ENCODE data around the gene EXOC6B. TPM values are rescaled to one million over a fixed set of nuclear protein-coding genes. Genes with fewer than 3 reads are reported as not detected.

EXOC6B gene
- total and polyA plus RNA-seq, 2 experiments from 2014 or later, result 8.9 to 18.3 TPM

- H4K20me1 ChIP-seq (ENCODE audit: insufficient read depth), result no peaks in the 10 kb centered on the region
- H3K9ac ChIP-seq, result no peak overlapping the region
- TF ChIP-seq EZH2 (IDR thresholded peaks at IDR 0.05; ENCODE audit: insufficient read depth, poor library complexity, severe bottlenecking), result no peak
- TF ChIP-seq EZH2phosphoT487 (IDR thresholded peaks at IDR 0.05; ENCODE audit: insufficient read depth, low read depth), result no peak
- no peak overlapping the region for H3K27ac ChIP-seq
- H2AFZ ChIP-seq, result no peak overlapping the region
- H3K4me2 ChIP-seq (ENCODE audit: unreplicated experiment), result no peak overlapping the region
- no peak for DNase-seq
- H3K36me3 ChIP-seq (ENCODE audit: low read depth), result no peaks in the 10 kb centered on the region
- 93 to 94% methylated on average over 1 of the region's 1 CpG for WGBS, 2 experiments (ENCODE audit: low coverage in 1 of 2, low lambda C conversion rate in 2 of 2, missing lambda C conversion rate in 2 of 2)
- H3K4me3 ChIP-seq, result no peak overlapping the region
- H3K79me2 ChIP-seq (ENCODE audit: insufficient read depth), result no peaks in the 10 kb centered on the region
- peaks cover 9% of the 10 kb centered on the region; the same call in 1 of the 2 replicates for H3F3A ChIP-seq (ENCODE audit: insufficient read depth)
- peaks cover 14% of the 10 kb centered on the region for H3K4me1 ChIP-seq (ENCODE audit: insufficient read depth)
- no peaks in the 10 kb centered on the region for H3K27me3 ChIP-seq (replicated peaks; ENCODE audit: insufficient read depth)
- in situ Hi-C loops (cut with MboI), result no loop called here
- no peaks in the 10 kb centered on the region for H3K9me3 ChIP-seq (ENCODE audit: low read depth)
- H3K9me2 ChIP-seq (ENCODE audit: insufficient read depth), result no peaks in the 10 kb centered on the region
Measured at GRCh38 chr2:72271276-72271614, 554.6 kb downstream of the EXOC6B start.

DNA sequence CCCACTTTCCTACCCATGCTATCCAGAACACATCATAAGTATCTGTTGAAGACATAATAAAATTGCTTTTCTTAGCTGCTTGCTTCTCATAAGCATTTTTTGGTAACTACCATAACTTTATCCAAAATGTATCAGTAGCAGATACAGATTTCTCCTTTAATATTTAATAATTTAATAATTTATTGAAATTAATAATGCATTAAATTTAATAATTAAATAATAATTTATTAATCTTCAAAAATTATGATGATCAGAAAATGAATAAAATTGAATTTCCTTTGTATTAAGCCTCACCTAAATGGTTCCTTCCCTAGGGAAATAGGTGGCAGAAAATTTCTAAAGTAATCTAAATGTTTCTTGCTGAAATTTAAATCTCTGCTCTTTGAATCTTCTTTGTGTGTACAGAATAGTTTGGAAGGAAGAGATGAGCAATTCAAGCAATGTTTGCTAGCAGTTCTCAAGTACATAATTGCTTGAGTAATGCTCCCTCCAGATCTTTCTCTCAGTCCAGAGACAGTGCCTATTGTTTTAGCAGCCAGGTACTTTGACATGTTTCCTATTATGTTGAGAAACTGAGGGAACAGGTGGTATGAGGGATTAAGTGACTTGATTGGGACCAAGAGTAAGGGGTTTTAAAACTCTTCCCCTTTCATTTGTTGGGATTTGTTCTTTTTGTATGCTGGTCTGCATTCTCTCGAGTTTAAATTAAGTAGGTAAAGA lies 555.1 kb downstream of the EXOC6B start:
- WGBS, 2 experiments (ENCODE audit: low coverage in 1 of 2, low lambda C conversion rate in 2 of 2, missing lambda C conversion rate in 2 of 2), result 45 to 55% methylated on average over 1 of the region's 1 CpG
- H3K4me3 ChIP-seq, result no peak overlapping the region
- H3K79me2 ChIP-seq (ENCODE audit: insufficient read depth), result no peaks in the 10 kb centered on the region
- H3K27me3 ChIP-seq (replicated peaks; ENCODE audit: insufficient read depth), result no peaks in the 10 kb centered on the region
- in situ Hi-C loops (cut with MboI), result no loop called here
- H3K4me2 ChIP-seq (ENCODE audit: unreplicated experiment), result no peak overlapping the region
- DNase-seq, result no peak
- no peak overlapping the region for H3K27ac ChIP-seq
- no peaks in the 10 kb centered on the region for H4K20me1 ChIP-seq (ENCODE audit: insufficient read depth)
- peaks cover 8% of the 10 kb centered on the region for H3K4me1 ChIP-seq (ENCODE audit: insufficient read depth)
- H2AFZ ChIP-seq, result no peak overlapping the region
- H3K9me3 ChIP-seq (ENCODE audit: low read depth), result no peaks in the 10 kb centered on the region
- no peaks in the 10 kb centered on the region for H3K9me2 ChIP-seq (ENCODE audit: insufficient read depth)
- H3F3A ChIP-seq (ENCODE audit: insufficient read depth), result peaks cover 4% of the 10 kb centered on the region; the same call in 1 of the 2 replicates
- H3K36me3 ChIP-seq (ENCODE audit: low read depth), result no peaks in the 10 kb centered on the region
- no peak overlapping the region for H3K9ac ChIP-seq
- no peak for TF ChIP-seq EZH2phosphoT487 (IDR thresholded peaks at IDR 0.05; ENCODE audit: insufficient read depth, low read depth)
- TF ChIP-seq EZH2 (IDR thresholded peaks at IDR 0.05; ENCODE audit: insufficient read depth, poor library complexity, severe bottlenecking), result no peak

DNA sequence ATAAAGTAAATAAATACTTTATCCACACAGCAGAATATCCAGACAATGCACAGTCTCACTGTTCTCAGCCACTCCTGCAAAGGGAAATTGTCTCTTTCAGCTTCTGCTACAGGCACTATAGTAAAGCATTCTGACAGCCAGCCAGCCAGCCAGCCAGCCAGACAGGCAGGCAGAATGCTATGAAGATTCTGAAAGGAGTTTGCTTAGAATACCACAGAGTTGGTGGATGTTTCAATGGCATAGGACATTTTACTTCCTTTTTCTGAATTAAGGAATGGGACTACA lies 562.1 kb downstream of the EXOC6B start:
- in situ Hi-C loops (cut with MboI), result no loop called here
- H3K36me3 ChIP-seq (ENCODE audit: low read depth), result no peaks in the 10 kb centered on the region
- H2AFZ ChIP-seq, result no peak overlapping the region
- no peaks in the 10 kb centered on the region for H3K27me3 ChIP-seq (replicated peaks; ENCODE audit: insufficient read depth)
- no peaks in the 10 kb centered on the region for H3F3A ChIP-seq (ENCODE audit: insufficient read depth)
- H4K20me1 ChIP-seq (ENCODE audit: insufficient read depth), result no peaks in the 10 kb centered on the region
- no peaks in the 10 kb centered on the region for H3K9me2 ChIP-seq (ENCODE audit: insufficient read depth)
- no peak overlapping the region for H3K4me3 ChIP-seq
- no peaks in the 10 kb centered on the region for H3K9me3 ChIP-seq (ENCODE audit: low read depth)
- no peak overlapping the region for H3K27ac ChIP-seq
- H3K4me2 ChIP-seq (ENCODE audit: unreplicated experiment), result peak overlapping the region; percentile 7
- DNase-seq, result peak; percentile 14
- TF ChIP-seq EZH2 (IDR thresholded peaks at IDR 0.05; ENCODE audit: insufficient read depth, poor library complexity, severe bottlenecking) (no peak), EZH2phosphoT487 (IDR thresholded peaks at IDR 0.05; ENCODE audit: insufficient read depth, low read depth) (no peak)
- H3K79me2 ChIP-seq (ENCODE audit: insufficient read depth), result no peaks in the 10 kb centered on the region
- 0 out of 2 replicates have a peak, but pooled peaks cover 8% of the 10 kb centered on the region for H3K4me1 ChIP-seq (ENCODE audit: insufficient read depth)
- no peak overlapping the region for H3K9ac ChIP-seq

DNA sequence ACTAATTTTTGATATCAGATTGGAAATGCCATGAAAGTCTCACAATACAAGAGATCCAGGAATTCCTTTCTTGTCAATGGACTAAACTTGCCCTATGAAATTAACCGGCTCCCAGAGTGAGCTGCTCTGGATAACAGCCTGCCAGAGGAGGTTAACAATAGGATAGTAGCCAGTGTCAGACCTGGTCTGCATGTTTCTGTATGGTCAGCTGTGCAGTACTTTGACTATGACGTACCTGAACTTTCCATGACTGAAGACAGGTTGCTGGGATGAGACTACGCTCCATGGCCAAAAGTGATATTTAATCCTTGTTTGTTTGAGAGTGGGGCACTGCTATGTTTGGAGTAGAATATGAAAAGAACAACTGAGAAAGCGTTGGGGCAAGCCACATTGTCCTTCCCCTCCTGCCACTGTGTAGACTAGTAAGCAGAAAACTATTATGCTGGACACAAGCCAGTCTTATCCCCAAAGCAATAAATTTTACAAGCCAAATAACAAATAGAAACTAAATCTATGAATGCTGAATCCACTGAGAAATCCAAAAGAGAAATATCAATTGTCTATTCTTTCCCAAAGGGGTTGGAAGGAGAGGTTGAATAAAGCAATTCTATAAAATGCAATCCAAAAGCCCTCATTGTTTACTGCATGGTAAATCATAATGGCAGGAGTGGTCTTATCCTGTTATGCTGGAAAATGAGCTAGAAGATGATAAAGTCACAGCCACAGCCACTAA lies 562.6 kb downstream of the EXOC6B start:
- Histone ChIP-seq H3K36me3 (ENCODE audit: low read depth) (no peaks in the 10 kb centered on the region), H3K9me3 (ENCODE audit: low read depth) (no peaks in the 10 kb centered on the region), H3K27me3 (replicated peaks; ENCODE audit: insufficient read depth) (no peaks in the 10 kb centered on the region), H3K4me3 (no peak overlapping the region), H3K9me2 (ENCODE audit: insufficient read depth) (no peaks in the 10 kb centered on the region), H3F3A (ENCODE audit: insufficient read depth) (no peaks in the 10 kb centered on the region), H4K20me1 (ENCODE audit: insufficient read depth) (no peaks in the 10 kb centered on the region), H2AFZ (no peak overlapping the region), H3K9ac (no peak overlapping the region), H3K79me2 (ENCODE audit: insufficient read depth) (no peaks in the 10 kb centered on the region), H3K27ac (no peak overlapping the region), H3K4me1 (ENCODE audit: insufficient read depth) (0 out of 2 replicates have a peak, but pooled peaks cover 8% of the 10 kb centered on the region), H3K4me2 (ENCODE audit: unreplicated experiment) (peak overlapping the region; percentile 7)
- 76 to 77% methylated on average over 4 of the region's 4 CpGs for WGBS, 2 experiments (ENCODE audit: low coverage in 1 of 2, low lambda C conversion rate in 2 of 2, missing lambda C conversion rate in 2 of 2)
- peak; percentile 20 for DNase-seq
- in situ Hi-C loops (cut with MboI), result no loop called here
- TF ChIP-seq EZH2 (IDR thresholded peaks at IDR 0.05; ENCODE audit: insufficient read depth, poor library complexity, severe bottlenecking) (no peak), EZH2phosphoT487 (IDR thresholded peaks at IDR 0.05; ENCODE audit: insufficient read depth, low read depth) (no peak)
